Measurements from ENCODE around the gene SFN. TPM values are rescaled to one million over a fixed set of nuclear protein-coding genes. Genes with fewer than 3 reads are reported as not detected.
A peak's percentile ranks its signal among the peaks of the same experiment; 100 is the strongest.

SFN gene
- total RNA-seq, 1 donor from 2014 or later, result 14.5 TPM

- no peaks in the 10 kb centered on the region for H3K9me3 ChIP-seq (ENCODE audit: insufficient read depth, low read depth, low read length)
- peaks cover 7% of the 10 kb centered on the region for H3K4me1 Mint-ChIP-seq (ENCODE audit: low read depth, unreplicated experiment)
- TF ChIP-seq EZH2 (IDR thresholded peaks at IDR 0.05; ENCODE audit: insufficient read depth, low read length) (no peak), CTCF (IDR thresholded peaks at IDR 0.05; ENCODE audit: insufficient read depth, low read depth, low read length) (no peak)
- peaks cover 24% of the 10 kb centered on the region for H3K36me3 ChIP-seq (ENCODE audit: insufficient read depth, low read length)
- H3K27ac Mint-ChIP-seq (ENCODE audit: unreplicated experiment), result no peak overlapping the region
- H3K9ac ChIP-seq (ENCODE audit: low read length), result no peak overlapping the region
- H3K4me3 Mint-ChIP-seq (ENCODE audit: unreplicated experiment), result no peak overlapping the region
- peaks cover 4% of the 10 kb centered on the region for H4K20me1 ChIP-seq (ENCODE audit: insufficient read depth, low read length)
- H3K27ac ChIP-seq (ENCODE audit: low read depth, low read length), result no peak overlapping the region
- H3K27me3 ChIP-seq (ENCODE audit: insufficient read depth, low read length), result no peaks in the 10 kb centered on the region
- no peak overlapping the region for H3K4me2 ChIP-seq (ENCODE audit: low read length)
- no peak for FAIRE-seq
- DNase-seq (ENCODE audit: low read depth), result no peak
- peaks cover 31% of the 10 kb centered on the region for H3K36me3 Mint-ChIP-seq (ENCODE audit: low read depth, unreplicated experiment)
- H2AFZ ChIP-seq (ENCODE audit: low read depth, low read length), result no peak overlapping the region
- no peak overlapping the region for H3K4me3 ChIP-seq (ENCODE audit: insufficient read depth, low read depth, low read length)
- H3K4me1 ChIP-seq (ENCODE audit: insufficient read depth, low read length), result peaks cover 15% of the 10 kb centered on the region
- no peaks in the 10 kb centered on the region for H3K79me2 ChIP-seq (ENCODE audit: insufficient read depth, low read length)
- no peaks in the 10 kb centered on the region for H3K9me3 Mint-ChIP-seq (ENCODE audit: unreplicated experiment)
- no peaks in the 10 kb centered on the region for H3K27me3 Mint-ChIP-seq (ENCODE audit: low read depth, unreplicated experiment)
These were observed 11.8 kb upstream of the SFN start for GRCh38 chr1:26851106-26851684.

GRCh38 chr1:26852701-26853100 lies 10.2 kb upstream of the SFN start:
- peaks cover 4% of the 10 kb centered on the region for H4K20me1 ChIP-seq (ENCODE audit: insufficient read depth, low read length)
- H3K4me2 ChIP-seq (ENCODE audit: low read length), result no peak overlapping the region
- no peak overlapping the region for H3K4me3 Mint-ChIP-seq (ENCODE audit: unreplicated experiment)
- H3K27me3 Mint-ChIP-seq (ENCODE audit: low read depth, unreplicated experiment), result no peaks in the 10 kb centered on the region
- H3K27ac ChIP-seq (ENCODE audit: low read depth, low read length), result no peak overlapping the region
- TF ChIP-seq CTCF (IDR thresholded peaks at IDR 0.05; ENCODE audit: insufficient read depth, low read depth, low read length) (no peak), EZH2 (IDR thresholded peaks at IDR 0.05; ENCODE audit: insufficient read depth, low read length) (no peak)
- FAIRE-seq, result no peak
- no peaks in the 10 kb centered on the region for H3K27me3 ChIP-seq (ENCODE audit: insufficient read depth, low read length)
- no peak for DNase-seq (ENCODE audit: low read depth)
- no peak overlapping the region for H3K4me3 ChIP-seq (ENCODE audit: insufficient read depth, low read depth, low read length)
- H3K27ac Mint-ChIP-seq (ENCODE audit: unreplicated experiment), result no peak overlapping the region
- no peaks in the 10 kb centered on the region for H3K79me2 ChIP-seq (ENCODE audit: insufficient read depth, low read length)
- H3K36me3 Mint-ChIP-seq (ENCODE audit: low read depth, unreplicated experiment), result peaks cover 33% of the 10 kb centered on the region
- no peak overlapping the region for H2AFZ ChIP-seq (ENCODE audit: low read depth, low read length)
- peaks cover 24% of the 10 kb centered on the region for H3K36me3 ChIP-seq (ENCODE audit: insufficient read depth, low read length)
- peaks cover 15% of the 10 kb centered on the region for H3K4me1 ChIP-seq (ENCODE audit: insufficient read depth, low read length)
- no peaks in the 10 kb centered on the region for H3K9me3 Mint-ChIP-seq (ENCODE audit: unreplicated experiment)
- H3K9me3 ChIP-seq (ENCODE audit: insufficient read depth, low read depth, low read length), result no peaks in the 10 kb centered on the region
- no peak overlapping the region for H3K9ac ChIP-seq (ENCODE audit: low read length)
- peaks cover 7% of the 10 kb centered on the region for H3K4me1 Mint-ChIP-seq (ENCODE audit: low read depth, unreplicated experiment)

GRCh38 chr1:26853156-26853555 lies 9.8 kb upstream of the SFN start:
- H3K36me3 ChIP-seq (ENCODE audit: insufficient read depth, low read length), result peaks cover 24% of the 10 kb centered on the region
- no peaks in the 10 kb centered on the region for H3K79me2 ChIP-seq (ENCODE audit: insufficient read depth, low read length)
- Mint-ChIP-seq H3K9me3 (ENCODE audit: unreplicated experiment) (no peaks in the 10 kb centered on the region), H3K27ac (ENCODE audit: unreplicated experiment) (no peak overlapping the region), H3K36me3 (ENCODE audit: low read depth, unreplicated experiment) (peaks cover 33% of the 10 kb centered on the region), H3K4me1 (ENCODE audit: low read depth, unreplicated experiment) (peaks cover 7% of the 10 kb centered on the region), H3K27me3 (ENCODE audit: low read depth, unreplicated experiment) (no peaks in the 10 kb centered on the region), H3K4me3 (ENCODE audit: unreplicated experiment) (no peak overlapping the region)
- H4K20me1 ChIP-seq (ENCODE audit: insufficient read depth, low read length), result peaks cover 4% of the 10 kb centered on the region
- no peak for TF ChIP-seq EZH2 (IDR thresholded peaks at IDR 0.05; ENCODE audit: insufficient read depth, low read length)
- TF ChIP-seq CTCF (IDR thresholded peaks at IDR 0.05; ENCODE audit: insufficient read depth, low read depth, low read length), result peak; percentile 85
- no peaks in the 10 kb centered on the region for H3K27me3 ChIP-seq (ENCODE audit: insufficient read depth, low read length)
- no peaks in the 10 kb centered on the region for H3K9me3 ChIP-seq (ENCODE audit: insufficient read depth, low read depth, low read length)
- H3K4me2 ChIP-seq (ENCODE audit: low read length), result no peak overlapping the region
- H3K4me1 ChIP-seq (ENCODE audit: insufficient read depth, low read length), result peaks cover 15% of the 10 kb centered on the region
- FAIRE-seq (peak; percentile 66), DNase-seq (ENCODE audit: low read depth) (peak; percentile 60)
- H3K4me3 ChIP-seq (ENCODE audit: insufficient read depth, low read depth, low read length), result no peak overlapping the region
- no peak overlapping the region for H2AFZ ChIP-seq (ENCODE audit: low read depth, low read length)
- no peak overlapping the region for H3K9ac ChIP-seq (ENCODE audit: low read length)
- no peak overlapping the region for H3K27ac ChIP-seq (ENCODE audit: low read depth, low read length)
